CD14-positive monocyte (primary cell): ENCODE measurements around the gene HNRNPH1. TPM values are rescaled to one million over a fixed set of nuclear protein-coding genes. Genes with fewer than 3 reads are reported as not detected.
A peak's percentile ranks its signal among the peaks of the same experiment; 100 is the strongest.

Source experiments
- DNase-seq, 3 donors: peaks; one replicate each; pipeline ENCODE4 v3.0.0-alpha.2; 2011 to 2022
- H2AFZ ChIP-seq: 2 replicates; pipeline ENCODE4 v1.6.0; 2012; ENCODE audit warnings: mild to moderate bottlenecking, low read depth, low read length, inconsistent platforms; ENCODE audit not compliant: insufficient read depth, poor library complexity, severe bottlenecking
- H3K27ac ChIP-seq, 2 donors: 1 replicate in 1 of 2; 2 replicates in 1 of 2; pipeline ENCODE4 v1.5.1; 2012 to 2013; ENCODE audit warnings: low read length in 2 of 2, control low read depth in 1 of 2, inconsistent platforms in 1 of 2, low read depth in 1 of 2, mild to moderate bottlenecking in 1 of 2
- H3K27me3 ChIP-seq, 2 donors: one replicate each; pipeline versions ENCODE4 v1.6.0 to v1.6.1; 2011 to 2013; ENCODE audit warnings: low read length in 2 of 2; ENCODE audit not compliant: control insufficient read depth in 2 of 2, insufficient read depth in 2 of 2
- H3K36me3 ChIP-seq, 2 donors: replicated peaks in 1 of 2; 1 replicate in 1 of 2; 2 replicates in 1 of 2; pipeline versions ENCODE4 v1.5.1 to v1.6.1; 2012 to 2013; ENCODE audit warnings: low read length in 2 of 2, control low read depth in 1 of 2, inconsistent platforms in 1 of 2, mild to moderate bottlenecking in 1 of 2; ENCODE audit not compliant: insufficient read depth in 2 of 2, control insufficient read depth in 1 of 2
- H3K4me1 ChIP-seq, 2 donors: 1 replicate in 1 of 2; 2 replicates in 1 of 2; pipeline versions ENCODE4 v1.5.1 to v1.6.1; 2012 to 2013; ENCODE audit warnings: low read length in 2 of 2, control low read depth in 1 of 2, inconsistent platforms in 1 of 2, mild to moderate bottlenecking in 1 of 2, moderate library complexity in 1 of 2; ENCODE audit not compliant: insufficient read depth in 2 of 2, control insufficient read depth in 1 of 2
- H3K4me2 ChIP-seq: replicated peaks from 2 replicates; pipeline ENCODE3; 2012; ENCODE audit warnings: low read length, moderate library complexity, mild to moderate bottlenecking; ENCODE audit not compliant: poor library complexity, severe bottlenecking; ENCODE audit errors: extremely low read depth
- H3K4me3 ChIP-seq, 3 experiments: fragments of 200-600 bp in 1 of 3; sonication (generic) in 1 of 3; replicated peaks in 1 of 3; 1 replicate in 2 of 3; 2 replicates in 1 of 3; pipeline ENCODE4 v1.5.1; 2011 to 2013; ENCODE audit warnings: low read length in 3 of 3, mild to moderate bottlenecking in 3 of 3, control low read depth in 2 of 3, low read depth in 2 of 3, inconsistent platforms in 1 of 3, moderate library complexity in 1 of 3
- H3K79me2 ChIP-seq: 2 replicates; pipeline ENCODE4 v1.6.0; 2012; ENCODE audit warnings: mild to moderate bottlenecking, control low read depth, inconsistent platforms, low read length, moderate library complexity; ENCODE audit not compliant: insufficient read depth
- H3K9ac ChIP-seq: 2 replicates; pipeline ENCODE4 v1.6.0; 2017; ENCODE audit warnings: low read length, mild to moderate bottlenecking; ENCODE audit not compliant: insufficient read depth, poor library complexity, severe bottlenecking
- H3K9me3 ChIP-seq, 2 donors: replicated peaks in 1 of 2; 1 replicate in 1 of 2; 2 replicates in 1 of 2; pipeline versions ENCODE4 v1.5.1 to v1.6.1; 2012 to 2013; ENCODE audit warnings: low read length in 2 of 2, control low read depth in 1 of 2; ENCODE audit not compliant: control insufficient read depth in 1 of 2, insufficient read depth in 1 of 2
- H4K20me1 ChIP-seq: 2 replicates; pipeline ENCODE4 v1.6.0; 2012; ENCODE audit warnings: mild to moderate bottlenecking, low read length, control low read depth, moderate library complexity; ENCODE audit not compliant: insufficient read depth
- H3K27ac Mint-ChIP-seq, 7 donors: one replicate each; pipeline ENCODE4 v1.8.0; 2020; ENCODE audit warnings: mild to moderate bottlenecking in 7 of 7, mixed read lengths in 7 of 7, moderate library complexity in 6 of 7, inconsistent platforms in 2 of 7
- H3K27me3 Mint-ChIP-seq, 3 donors: one replicate each; pipeline ENCODE4 v1.8.0; 2021 to 2022; ENCODE audit warnings: low read depth in 3 of 3, mild to moderate bottlenecking in 3 of 3, mixed read lengths in 3 of 3, moderate library complexity in 3 of 3, inconsistent platforms in 1 of 3
- H3K36me3 Mint-ChIP-seq, 2 donors: one replicate each; pipeline ENCODE4 v1.8.0; 2020; ENCODE audit warnings: mixed read lengths in 2 of 2, inconsistent platforms in 1 of 2, mild to moderate bottlenecking in 1 of 2
- H3K4me1 Mint-ChIP-seq: one replicate; pipeline ENCODE4 v1.8.0; 2020; ENCODE audit warnings: mild to moderate bottlenecking, mixed read lengths
- H3K4me3 Mint-ChIP-seq, 2 donors: one replicate each; pipeline ENCODE4 v1.8.0; 2020; ENCODE audit warnings: mild to moderate bottlenecking in 2 of 2, mixed read lengths in 2 of 2, moderate library complexity in 1 of 2
- H3K9me3 Mint-ChIP-seq, 7 donors: one replicate each; pipeline ENCODE4 v1.8.0; 2020 to 2022; ENCODE audit warnings: mixed read lengths in 7 of 7, mild to moderate bottlenecking in 6 of 7, moderate library complexity in 6 of 7, inconsistent platforms in 2 of 7
- WGBS: methylation state at CpG from one replicate; pipeline ENCODE4 v1.1.5; 2013; ENCODE audit warnings: missing lambda C conversion rate; ENCODE audit not compliant: insufficient coverage; 5-methylcytosine and 5-hydroxymethylcytosine counted together
- intact Hi-C, 2 donors: fragments of 100-400 bp; cut with micrococcal nuclease; formaldehyde crosslinking; loops; one replicate each; pipeline versions ENCODE4 v1.15.0 to v1.15.1; 2023
- polyA plus RNA-seq, 3 donors: library from polyadenylated mRNA; depleted of rRNA in 1 of 3; unstranded in 2 of 3; stranded (reverse) in 1 of 3; fragments of 300-500 nt in 2 of 3; fragments of >200 nt in 1 of 3; fragmentation: Illumina TruSeq in 2 of 3; gene quantifications; 1 replicate in 2 of 3; 2 replicates in 1 of 3; pipeline ENCODE4 v1.2.3, GENCODE V29; 2012 to 2021
- TF ChIP-seq, protein P1 (sequence below): fragments of 200-600 bp; IDR thresholded peaks from one replicate; pipeline ENCODE4 v1.8.0; 2022; ENCODE audit warnings: antibody characterized with exemption, mild to moderate bottlenecking

The HNRNPH1 gene
- polyA plus RNA-seq, 3 donors: 47.4 to 522 (median 51.9) TPM

DNA sequence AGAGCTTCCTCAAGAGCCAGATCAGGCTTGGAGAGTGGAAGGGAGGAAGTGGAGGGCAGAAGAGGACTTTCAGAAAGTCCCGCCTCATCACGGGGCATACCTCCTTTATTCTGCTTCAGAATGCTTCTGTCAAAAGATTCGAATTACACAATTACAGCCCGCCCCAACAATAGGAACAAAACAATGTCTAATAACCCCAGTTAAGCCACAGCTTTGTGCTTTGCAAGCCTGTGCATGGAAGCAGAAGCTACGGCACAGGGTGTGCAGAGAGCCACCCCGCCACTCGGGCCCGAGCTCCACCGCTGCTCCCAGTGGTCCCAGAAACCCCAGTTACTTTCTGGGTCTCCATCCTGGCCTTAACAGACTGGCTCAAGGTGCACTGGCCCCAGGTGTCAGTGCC lies 23.5 kb downstream of the HNRNPH1 start:
- H3K27ac Mint-ChIP-seq: peak overlapping the region; percentile 34 to 84 (median 79)
- H3K9me3 ChIP-seq: no peaks in the 10 kb centered on the region
- H3K27me3 ChIP-seq: no peaks in the 10 kb centered on the region
- peak overlapping the region in 1 of 3 experiments; percentile 44 for H3K4me3 ChIP-seq
- H3K36me3 ChIP-seq: peaks cover 53 to 85% of the 10 kb centered on the region in 2 donors
- H3K9ac ChIP-seq: peak overlapping the region; percentile 12
- TF ChIP-seq, protein P1, sequence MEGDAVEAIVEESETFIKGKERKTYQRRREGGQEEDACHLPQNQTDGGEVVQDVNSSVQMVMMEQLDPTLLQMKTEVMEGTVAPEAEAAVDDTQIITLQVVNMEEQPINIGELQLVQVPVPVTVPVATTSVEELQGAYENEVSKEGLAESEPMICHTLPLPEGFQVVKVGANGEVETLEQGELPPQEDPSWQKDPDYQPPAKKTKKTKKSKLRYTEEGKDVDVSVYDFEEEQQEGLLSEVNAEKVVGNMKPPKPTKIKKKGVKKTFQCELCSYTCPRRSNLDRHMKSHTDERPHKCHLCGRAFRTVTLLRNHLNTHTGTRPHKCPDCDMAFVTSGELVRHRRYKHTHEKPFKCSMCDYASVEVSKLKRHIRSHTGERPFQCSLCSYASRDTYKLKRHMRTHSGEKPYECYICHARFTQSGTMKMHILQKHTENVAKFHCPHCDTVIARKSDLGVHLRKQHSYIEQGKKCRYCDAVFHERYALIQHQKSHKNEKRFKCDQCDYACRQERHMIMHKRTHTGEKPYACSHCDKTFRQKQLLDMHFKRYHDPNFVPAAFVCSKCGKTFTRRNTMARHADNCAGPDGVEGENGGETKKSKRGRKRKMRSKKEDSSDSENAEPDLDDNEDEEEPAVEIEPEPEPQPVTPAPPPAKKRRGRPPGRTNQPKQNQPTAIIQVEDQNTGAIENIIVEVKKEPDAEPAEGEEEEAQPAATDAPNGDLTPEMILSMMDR: no peak
- peaks cover 14 to 17% of the 10 kb centered on the region in 2 donors for H3K4me1 ChIP-seq
- H3K9me3 Mint-ChIP-seq: peaks cover 0 to 1% (median 0%) of the 10 kb centered on the region in 7 donors
- H3K4me2 ChIP-seq: peak overlapping the region; percentile 13
- no peaks in the 10 kb centered on the region for H3K79me2 ChIP-seq
- peak overlapping the region in 1 of 2 donors; percentile 39 for H3K4me3 Mint-ChIP-seq
- peaks cover 11% of the 10 kb centered on the region for H3K4me1 Mint-ChIP-seq
- H2AFZ ChIP-seq: no peak overlapping the region
- WGBS: 15% methylated on average over 9 of the region's 9 CpGs
- H3K36me3 Mint-ChIP-seq: peaks cover 55 to 92% of the 10 kb centered on the region in 2 donors
- H3K27me3 Mint-ChIP-seq: no peaks in the 10 kb centered on the region
- DNase-seq: peak; percentile 29 to 67 (median 42)
- intact Hi-C loops: no loop called here
- H4K20me1 ChIP-seq: peaks cover 15% of the 10 kb centered on the region
- peak overlapping the region; percentile 59 to 68 for H3K27ac ChIP-seq

DNA sequence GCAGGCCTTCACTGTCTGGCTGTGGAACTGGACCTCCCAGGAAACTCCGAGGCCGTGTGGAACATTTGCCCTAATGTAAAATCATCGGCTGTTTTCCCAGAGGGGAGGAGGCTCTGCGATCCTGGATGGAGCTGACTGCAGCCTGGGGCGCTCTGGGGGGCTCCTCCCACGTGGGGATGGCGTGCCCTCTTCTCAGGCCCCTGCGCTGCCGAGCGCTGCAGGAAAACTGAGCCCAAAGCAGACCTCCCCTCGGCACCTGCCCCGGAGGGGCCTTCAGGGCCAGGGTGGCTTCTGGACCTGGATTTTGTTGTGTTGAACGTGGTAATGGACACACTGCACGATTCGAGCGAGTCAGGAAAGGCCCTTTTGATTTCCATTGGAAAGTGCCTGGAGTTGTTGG lies 23.9 kb downstream of the HNRNPH1 start:
- Histone ChIP-seq H3K4me2 (no peak overlapping the region), H4K20me1 (peaks cover 15% of the 10 kb centered on the region), H3K4me3 (no peak overlapping the region), H3K27ac (peak overlapping the region; percentile 59 to 68), H3K27me3 (no peaks in the 10 kb centered on the region), H3K9ac (no peak overlapping the region), H3K79me2 (no peaks in the 10 kb centered on the region), H3K36me3 (peaks cover 56 to 85% of the 10 kb centered on the region in 2 donors), H3K9me3 (no peaks in the 10 kb centered on the region), H2AFZ (no peak overlapping the region), H3K4me1 (peaks cover 14 to 17% of the 10 kb centered on the region in 2 donors)
- peaks cover 0 to 1% (median 0%) of the 10 kb centered on the region in 7 donors for H3K9me3 Mint-ChIP-seq
- no peak overlapping the region for H3K4me3 Mint-ChIP-seq
- DNase-seq: no peak
- TF ChIP-seq, protein P1: no peak
- peaks cover 11% of the 10 kb centered on the region for H3K4me1 Mint-ChIP-seq
- peak overlapping the region in 4 of 7 donors; percentile 59 to 84 (median 75) for H3K27ac Mint-ChIP-seq
- peaks cover 59 to 92% of the 10 kb centered on the region in 2 donors for H3K36me3 Mint-ChIP-seq
- H3K27me3 Mint-ChIP-seq: no peaks in the 10 kb centered on the region
- intact Hi-C loops: no loop called here
- WGBS: 88% methylated on average over 16 of the region's 16 CpGs
